ENCODE measurements around the gene CTR9.

Gene CTR9

GRCh38 chr11:10750838-10751580 lies at the start of gene CTR9:
CTR9 (plus strand) TSS chr11:10751246; CDS start chr11:10751413, 167 bp downstream.
- H3K36me3 ChIP-seq = peaks cover 21 to 35% (median 32%) of the 10 kb centered on the region in 11 experiments
- peak within 1 kb of the TSS; percentile 78 to 91 (median 86) for H3K27ac ChIP-seq
- H3K27me3 ChIP-seq = no peaks in the 10 kb centered on the region
- peaks cover 0 to 13% (median 6%) of the 10 kb centered on the region in 11 experiments; a peak in 7 of 22 replicates for H4K20me1 ChIP-seq
- peaks cover 19 to 52% (median 41%) of the 10 kb centered on the region in 10 experiments for H3K4me1 ChIP-seq
- no peak for TF ChIP-seq Cebpa-rat (IDR thresholded peaks at IDR 0.05)
- no peaks in the 10 kb centered on the region for H3K9me3 ChIP-seq (replicated peaks in 1 of 11)
- H3K4me3 ChIP-seq = peak within 1 kb of the TSS; percentile 74 to 95 (median 83)
- peak within 1 kb of the TSS; percentile 74 to 94 (median 87) for H3K4me2 ChIP-seq
- H3K9ac ChIP-seq = peak within 1 kb of the TSS; percentile 80 to 91 (median 86)

- Histone ChIP-seq H3K4me2 (no peak overlapping the region), H3K36me3 (0 out of 22 replicates have a peak, but pooled peaks cover 0 to 6% (median 0%) of the 10 kb centered on the region in 11 experiments), H3K9ac (no peak overlapping the region), H3K9me3 (replicated peaks in 1 of 11) (peaks cover 14 to 25% (median 16%) of the 10 kb centered on the region in 11 experiments), H4K20me1 (no peaks in the 10 kb centered on the region), H3K4me3 (no peak overlapping the region), H3K4me1 (peaks cover 1 to 7% (median 3%) of the 10 kb centered on the region in 10 experiments; a peak in 19 of 20 replicates), H3K27me3 (no peaks in the 10 kb centered on the region), H3K27ac (no peak overlapping the region)
- TF ChIP-seq Cebpa-rat (IDR thresholded peaks at IDR 0.05) = no peak
Observed at GRCh38 chr11:10701982-10702381, 49.1 kb upstream of the CTR9 start.

GRCh38 chr11:10708131-10708530 lies 42.9 kb upstream of the CTR9 start:
- Histone ChIP-seq H3K27ac (no peak overlapping the region), H3K36me3 (no peaks in the 10 kb centered on the region), H3K9ac (no peak overlapping the region), H3K4me2 (no peak overlapping the region), H3K4me3 (no peak overlapping the region), H4K20me1 (no peaks in the 10 kb centered on the region), H3K9me3 (replicated peaks in 1 of 11) (no peaks in the 10 kb centered on the region), H3K4me1 (no peaks in the 10 kb centered on the region), H3K27me3 (0 out of 22 replicates have a peak, but pooled peaks cover 0 to 10% (median 0%) of the 10 kb centered on the region in 11 experiments)
- TF ChIP-seq Cebpa-rat (IDR thresholded peaks at IDR 0.05) = no peak

- Histone ChIP-seq H3K4me1 (no peaks in the 10 kb centered on the region), H4K20me1 (no peaks in the 10 kb centered on the region), H3K27ac (no peak overlapping the region), H3K4me2 (no peak overlapping the region), H3K9me3 (replicated peaks in 1 of 11) (no peaks in the 10 kb centered on the region), H3K9ac (no peak overlapping the region), H3K4me3 (no peak overlapping the region), H3K36me3 (no peaks in the 10 kb centered on the region), H3K27me3 (0 out of 22 replicates have a peak, but pooled peaks cover 0 to 10% (median 0%) of the 10 kb centered on the region in 11 experiments)
- no peak for TF ChIP-seq Cebpa-rat (IDR thresholded peaks at IDR 0.05)
Observed at GRCh38 chr11:10709299-10710086, 41.6 kb upstream of the CTR9 start.

GRCh38 chr11:10715571-10715970 lies 35.5 kb upstream of the CTR9 start:
- H3K27ac ChIP-seq = no peak overlapping the region
- no peak overlapping the region for H3K9ac ChIP-seq
- H3K9me3 ChIP-seq (replicated peaks in 1 of 11) = peaks cover 0 to 3% (median 0%) of the 10 kb centered on the region in 11 experiments; a peak in 2 of 22 replicates
- H4K20me1 ChIP-seq = no peaks in the 10 kb centered on the region
- no peak for TF ChIP-seq Cebpa-rat (IDR thresholded peaks at IDR 0.05)
- no peaks in the 10 kb centered on the region for H3K4me1 ChIP-seq
- no peak overlapping the region for H3K4me2 ChIP-seq
- H3K36me3 ChIP-seq = no peaks in the 10 kb centered on the region
- peaks cover 0 to 57% (median 0%) of the 10 kb centered on the region in 11 experiments; a peak in 5 of 22 replicates for H3K27me3 ChIP-seq
- H3K4me3 ChIP-seq = no peak overlapping the region

GRCh38 chr11:10716122-10716521 lies 34.9 kb upstream of the CTR9 start:
- H3K4me3 ChIP-seq = no peak overlapping the region
- no peak overlapping the region for H3K27ac ChIP-seq
- peaks cover 0 to 4% (median 0%) of the 10 kb centered on the region in 11 experiments; a peak in 2 of 22 replicates for H3K9me3 ChIP-seq (replicated peaks in 1 of 11)
- H3K4me1 ChIP-seq = 0 out of 20 replicates have a peak, but pooled peaks cover 0 to under 1% (median 0%) of the 10 kb centered on the region in 10 experiments
- no peak overlapping the region for H3K9ac ChIP-seq
- H4K20me1 ChIP-seq = no peaks in the 10 kb centered on the region
- no peak for TF ChIP-seq Cebpa-rat (IDR thresholded peaks at IDR 0.05)
- H3K27me3 ChIP-seq = peaks cover 0 to 62% (median 0%) of the 10 kb centered on the region in 11 experiments; a peak in 5 of 22 replicates
- H3K36me3 ChIP-seq = no peaks in the 10 kb centered on the region
- H3K4me2 ChIP-seq = no peak overlapping the region

- no peaks in the 10 kb centered on the region for H4K20me1 ChIP-seq
- peaks cover 0 to 68% (median 0%) of the 10 kb centered on the region in 11 experiments; a peak in 6 of 22 replicates for H3K27me3 ChIP-seq
- no peak overlapping the region for H3K9ac ChIP-seq
- no peak overlapping the region for H3K4me3 ChIP-seq
- no peak overlapping the region for H3K4me2 ChIP-seq
- H3K27ac ChIP-seq = no peak overlapping the region
- peaks cover 0 to 4% (median 0%) of the 10 kb centered on the region in 11 experiments; a peak in 2 of 22 replicates for H3K9me3 ChIP-seq (replicated peaks in 1 of 11)
- TF ChIP-seq Cebpa-rat (IDR thresholded peaks at IDR 0.05) = no peak
- peaks cover 0 to 6% (median 3%) of the 10 kb centered on the region in 10 experiments; a peak in 13 of 20 replicates for H3K4me1 ChIP-seq
- H3K36me3 ChIP-seq = no peaks in the 10 kb centered on the region
Observed at GRCh38 chr11:10716543-10717259, 34.3 kb upstream of the CTR9 start.

GRCh38 chr11:10719616-10720015 lies 31.4 kb upstream of the CTR9 start:
- TF ChIP-seq Cebpa-rat (IDR thresholded peaks at IDR 0.05) = no peak
- H3K36me3 ChIP-seq = no peaks in the 10 kb centered on the region
- H3K9me3 ChIP-seq (replicated peaks in 1 of 11) = peaks cover 0 to 4% (median 0%) of the 10 kb centered on the region in 11 experiments; a peak in 2 of 22 replicates
- H3K4me3 ChIP-seq = no peak overlapping the region
- peaks cover 0 to 97% (median 0%) of the 10 kb centered on the region in 11 experiments; a peak in 7 of 22 replicates for H3K27me3 ChIP-seq
- no peak overlapping the region for H3K4me2 ChIP-seq
- no peak overlapping the region for H3K9ac ChIP-seq
- peaks cover 0 to 3% (median 0%) of the 10 kb centered on the region in 11 experiments; a peak in 2 of 22 replicates for H4K20me1 ChIP-seq
- H3K27ac ChIP-seq = no peak overlapping the region
- H3K4me1 ChIP-seq = peaks cover 8 to 28% (median 20%) of the 10 kb centered on the region in 10 experiments
